Spinal cord (tissue), 10 donors: Measurements from ENCODE around the gene TSPAN8. TPM values are rescaled to one million over a fixed set of nuclear protein-coding genes. Genes with fewer than 3 reads are reported as not detected.

Experiments
- DNase-seq, 6 donors: peaks; one replicate each; pipeline versions ENCODE4 v3.0.0 to v3.0.0-alpha.2; 2013 to 2015; ENCODE audit warnings: low spot score in 6 of 6, low read depth in 4 of 6
- H3K27ac ChIP-seq: one replicate; pipeline ENCODE4 v1.5.1; 2013; ENCODE audit warnings: low read depth, low read length, control low read depth
- H3K27me3 ChIP-seq: one replicate; pipeline ENCODE4 v1.6.1; 2013; ENCODE audit warnings: low read length; ENCODE audit not compliant: control insufficient read depth, insufficient read depth
- H3K36me3 ChIP-seq: one replicate; pipeline ENCODE4 v1.6.1; 2013; ENCODE audit warnings: low read length; ENCODE audit not compliant: control insufficient read depth, insufficient read depth
- H3K4me1 ChIP-seq: one replicate; pipeline ENCODE4 v1.6.1; 2013; ENCODE audit warnings: low read length; ENCODE audit not compliant: control insufficient read depth, insufficient read depth
- H3K4me3 ChIP-seq: one replicate; pipeline ENCODE4 v1.5.1; 2013; ENCODE audit warnings: low read depth, low read length, control low read depth
- H3K9me3 ChIP-seq: one replicate; pipeline ENCODE4 v1.6.1; 2013; ENCODE audit warnings: low read length; ENCODE audit not compliant: control insufficient read depth, insufficient read depth
- WGBS: methylation state at CpG from one replicate; pipeline ENCODE4 v1.1.5; 2013; ENCODE audit warnings: missing lambda C conversion rate; ENCODE audit not compliant: insufficient coverage; 5-methylcytosine and 5-hydroxymethylcytosine counted together
- long read RNA-seq, 4 donors: transcript quantifications; one replicate each; lab custom pipeline, GENCODE V29; 2026
- polyA plus RNA-seq, 2 donors: library from polyadenylated mRNA; unstranded; fragments of 120-200 nt; gene quantifications; one replicate each; pipeline ENCODE4 v1.2.1, GENCODE V29; 2013; ENCODE audit not compliant: insufficient read length in 2 of 2
- total RNA-seq, 2 donors: library from RNA; depleted of rRNA in 1 of 2; stranded (reverse); fragments of 120-200 nt in 1 of 2; fragments of >200 nt in 1 of 2; gene quantifications; one replicate each; pipeline versions ENCODE4 v1.2.3 to v1.2.4, GENCODE V29; 2013 to 2014
- donor health status: healthy.

The TSPAN8 gene
- total RNA-seq (10 to 100 TPM in 1 of 2 donors, 1 to 10 TPM in 1; 4.2 to 16.1 TPM), polyA plus RNA-seq (1 to 10 TPM in 1 of 2 donors, under 1 TPM in 1; 0.35 to 1.2 TPM)
- long read RNA-seq, donor 1 = 0 reads
- long read RNA-seq, donor 2 = 0 reads
- long read RNA-seq, donor 3 = 0 reads
- long read RNA-seq, donor 4, partial matches to known transcripts = 5 of 6 reads
- long read RNA-seq, donor 4, other reads (novel, unspliced or antisense) = 0 of 6 reads

DNA sequence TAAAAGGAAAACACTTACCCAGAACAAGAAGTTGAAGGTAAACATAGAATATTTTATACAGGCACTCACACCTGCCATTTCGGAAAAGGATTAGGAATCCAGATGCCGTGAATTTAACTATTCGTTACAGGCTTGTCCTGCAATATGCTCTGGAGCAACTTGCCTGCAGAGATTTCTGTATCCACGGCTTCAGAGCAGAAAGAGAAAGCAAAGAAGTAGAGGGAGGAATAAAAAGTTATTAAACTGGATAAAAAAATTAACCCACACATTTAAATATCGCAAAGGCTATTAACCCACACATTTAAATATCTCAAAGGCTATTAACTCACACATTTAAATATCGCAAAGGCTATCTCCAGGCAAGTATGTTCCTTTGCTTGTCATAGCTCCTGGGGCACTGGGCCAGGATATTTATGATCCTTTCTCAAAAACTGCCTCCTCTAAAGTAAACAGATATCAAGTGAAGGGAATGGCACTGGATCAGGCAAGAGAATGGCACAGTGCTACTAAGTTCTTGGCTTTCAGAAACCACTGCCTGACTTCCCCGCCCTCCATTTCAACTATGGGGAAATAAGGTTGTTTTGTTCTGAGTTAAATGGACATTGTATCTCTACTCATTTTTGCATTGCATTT is at the start of gene TSPAN8:
TSPAN8 (minus strand) TSS at position 399 of the 633 bp plus-strand sequence; CDS start at position 78, 321 bp downstream.
- Histone ChIP-seq H3K27ac (no peak within 1 kb of the TSS), H3K27me3 (no peaks in the 10 kb centered on the region), H3K36me3 (no peaks in the 10 kb centered on the region), H3K9me3 (no peaks in the 10 kb centered on the region), H3K4me3 (no peak within 1 kb of the TSS), H3K4me1 (peaks cover 2% of the 10 kb centered on the region)
- DNase-seq = no peak
- WGBS = 83% methylated on average over 4 of the region's 7 CpGs

DNA sequence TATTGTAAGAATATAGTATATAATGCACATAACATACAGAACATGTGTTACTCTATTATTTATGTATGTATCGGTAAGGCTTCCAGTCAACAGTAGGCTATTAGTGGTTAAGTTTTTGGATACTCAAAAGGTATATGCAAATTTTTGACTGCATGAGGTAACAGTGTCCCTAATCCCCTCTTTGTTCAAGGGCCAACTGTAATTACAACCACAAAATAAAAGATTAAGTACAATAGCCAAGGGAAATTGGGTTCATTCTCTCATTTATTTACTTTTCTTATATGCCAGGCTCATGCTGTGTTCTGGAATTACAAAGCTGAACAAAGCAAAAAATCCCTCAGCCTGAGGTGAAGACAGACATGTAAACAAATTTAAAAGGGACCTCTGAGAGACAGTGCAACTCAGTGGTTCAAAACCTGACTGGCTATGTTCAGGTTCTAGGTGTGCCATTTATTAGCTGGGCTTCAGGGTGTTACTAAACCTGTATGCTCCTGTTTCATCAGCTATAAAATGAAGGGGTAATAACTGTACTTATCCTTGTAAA is 43.4 kb upstream of the TSPAN8 start:
- no peak overlapping the region for H3K4me3 ChIP-seq
- no peaks in the 10 kb centered on the region for H3K27me3 ChIP-seq
- H3K4me1 ChIP-seq = no peaks in the 10 kb centered on the region
- no peak overlapping the region for H3K27ac ChIP-seq
- DNase-seq = peak in 1 of 6 donors; percentile 26
- no peaks in the 10 kb centered on the region for H3K36me3 ChIP-seq
- WGBS = no CpG with 5 or more reads among the region's 1 CpG
- no peaks in the 10 kb centered on the region for H3K9me3 ChIP-seq

DNA sequence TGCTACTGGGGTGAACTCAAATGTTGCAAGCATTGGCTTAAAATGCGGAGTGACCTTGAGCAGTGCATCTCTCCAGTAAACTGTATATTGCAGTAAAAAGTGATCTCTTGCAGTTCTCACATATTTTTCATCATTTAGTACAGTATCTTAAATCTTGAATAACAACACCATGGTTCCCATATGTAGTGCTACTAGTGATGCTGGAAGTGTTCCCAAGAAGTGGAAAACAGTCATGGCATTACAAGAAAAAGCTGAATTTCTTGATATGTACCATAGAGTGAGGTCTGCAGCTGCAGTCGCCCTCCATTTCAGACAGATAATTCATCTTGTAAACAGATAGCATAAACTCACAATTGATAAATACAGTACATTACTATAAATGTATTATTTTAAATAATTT is 42.9 kb upstream of the TSPAN8 start:
- DNase-seq = peak in 1 of 6 donors; percentile 75
- Histone ChIP-seq H3K36me3 (no peaks in the 10 kb centered on the region), H3K27me3 (no peaks in the 10 kb centered on the region), H3K27ac (no peak overlapping the region), H3K4me3 (no peak overlapping the region), H3K4me1 (no peaks in the 10 kb centered on the region), H3K9me3 (no peaks in the 10 kb centered on the region)
- WGBS = no CpG with 5 or more reads among the region's 2 CpGs

DNA sequence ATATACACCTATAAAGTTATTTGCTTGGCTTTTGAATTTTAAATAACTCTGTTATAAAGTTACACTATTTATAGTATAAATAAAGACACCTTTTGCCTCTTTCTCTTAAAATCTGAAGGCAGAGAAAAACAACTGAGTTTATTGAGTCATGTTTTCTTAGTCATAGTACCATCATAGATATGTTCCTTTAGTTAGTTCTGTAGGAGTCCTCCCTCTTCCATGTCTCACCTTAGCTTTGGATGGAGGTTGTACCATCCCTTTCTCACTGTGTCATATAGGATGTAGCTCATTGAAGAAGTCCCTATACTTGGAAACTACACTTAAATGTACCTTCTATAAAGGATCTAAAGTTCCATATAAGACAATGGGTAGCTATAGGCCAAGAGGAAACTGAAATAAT is 39.7 kb upstream of the TSPAN8 start:
- Histone ChIP-seq H3K4me1 (no peaks in the 10 kb centered on the region), H3K4me3 (no peak overlapping the region), H3K36me3 (no peaks in the 10 kb centered on the region), H3K27me3 (no peaks in the 10 kb centered on the region), H3K9me3 (no peaks in the 10 kb centered on the region), H3K27ac (no peak overlapping the region)
- no peak for DNase-seq

DNA sequence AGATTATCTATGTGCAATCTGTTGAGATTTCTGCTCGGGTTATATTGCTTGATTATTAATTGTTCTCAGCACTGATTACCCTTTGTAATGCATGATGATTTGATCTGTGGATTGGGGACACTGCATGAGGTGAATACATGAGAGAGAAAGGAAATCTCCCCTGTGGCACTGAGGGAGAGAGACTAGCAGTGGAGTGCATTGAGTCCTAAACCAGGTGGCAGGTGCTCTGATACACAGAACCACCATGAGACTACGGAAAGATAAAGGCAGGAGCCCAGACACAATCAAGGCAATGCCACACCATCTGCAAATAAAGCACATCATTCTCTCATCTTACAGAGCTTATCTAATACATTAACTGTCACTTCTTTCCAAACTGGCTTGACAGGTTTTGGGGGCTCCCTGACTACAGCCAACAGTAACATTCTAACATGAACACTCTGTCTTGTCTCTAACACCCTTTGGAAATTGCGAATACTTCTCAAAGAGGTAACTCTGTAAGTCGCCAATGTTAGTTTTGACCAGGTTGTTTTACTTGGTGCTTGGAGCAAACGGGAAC is 37.6 kb upstream of the TSPAN8 start:
- H3K36me3 ChIP-seq = no peaks in the 10 kb centered on the region
- no peaks in the 10 kb centered on the region for H3K9me3 ChIP-seq
- no peaks in the 10 kb centered on the region for H3K27me3 ChIP-seq
- no peaks in the 10 kb centered on the region for H3K4me1 ChIP-seq
- WGBS = 74% methylated on average over 2 of the region's 5 CpGs
- no peak for DNase-seq
- no peak overlapping the region for H3K4me3 ChIP-seq
- H3K27ac ChIP-seq = no peak overlapping the region

DNA sequence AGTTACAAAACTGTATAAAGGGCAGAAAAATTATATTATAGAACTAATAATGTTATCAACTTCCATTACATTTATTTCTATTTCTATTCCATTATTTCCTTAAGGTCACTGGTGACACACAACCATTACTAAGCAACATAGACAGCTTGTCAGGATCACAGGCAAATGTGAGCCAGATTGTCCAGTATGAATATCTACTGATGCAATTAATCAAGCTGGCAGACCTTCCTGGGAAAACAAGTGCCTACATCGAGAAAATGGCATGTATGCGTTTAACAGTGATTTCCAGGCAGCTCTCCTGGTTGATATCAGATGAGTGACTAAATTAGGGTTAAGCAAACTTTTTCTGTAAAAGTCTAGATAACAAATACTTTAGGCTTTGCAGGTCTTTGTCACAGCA is 36.9 kb upstream of the TSPAN8 start:
- Histone ChIP-seq H3K27me3 (no peaks in the 10 kb centered on the region), H3K4me1 (no peaks in the 10 kb centered on the region), H3K27ac (no peak overlapping the region), H3K9me3 (no peaks in the 10 kb centered on the region), H3K36me3 (no peaks in the 10 kb centered on the region), H3K4me3 (no peak overlapping the region)
- DNase-seq = peak in 1 of 6 donors; percentile 51
- no CpG with 5 or more reads among the region's 2 CpGs for WGBS

DNA sequence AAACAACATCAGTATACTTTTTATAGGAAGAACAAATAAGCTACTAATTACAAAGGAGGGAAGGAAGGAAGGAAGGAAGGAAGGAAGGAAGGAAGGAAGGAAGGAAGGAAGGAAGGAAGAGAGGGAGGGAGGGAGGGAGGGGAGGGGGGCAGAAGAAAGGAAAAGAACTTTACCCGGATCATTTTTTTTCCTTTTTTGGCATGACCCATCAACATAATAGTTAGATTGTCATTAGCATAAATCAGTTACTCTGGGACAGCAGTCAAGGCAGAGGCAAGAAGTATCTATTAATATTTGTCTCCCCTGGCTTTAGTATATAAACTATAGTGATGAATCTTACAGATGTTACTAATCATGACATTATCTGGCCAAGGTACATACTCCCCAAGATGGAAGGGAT is 35.2 kb upstream of the TSPAN8 start:
- no peaks in the 10 kb centered on the region for H3K9me3 ChIP-seq
- H3K27me3 ChIP-seq = no peaks in the 10 kb centered on the region
- no CpG with 5 or more reads among the region's 1 CpG for WGBS
- no peak for DNase-seq
- H3K4me3 ChIP-seq = no peak overlapping the region
- H3K36me3 ChIP-seq = no peaks in the 10 kb centered on the region
- no peaks in the 10 kb centered on the region for H3K4me1 ChIP-seq
- no peak overlapping the region for H3K27ac ChIP-seq

DNA sequence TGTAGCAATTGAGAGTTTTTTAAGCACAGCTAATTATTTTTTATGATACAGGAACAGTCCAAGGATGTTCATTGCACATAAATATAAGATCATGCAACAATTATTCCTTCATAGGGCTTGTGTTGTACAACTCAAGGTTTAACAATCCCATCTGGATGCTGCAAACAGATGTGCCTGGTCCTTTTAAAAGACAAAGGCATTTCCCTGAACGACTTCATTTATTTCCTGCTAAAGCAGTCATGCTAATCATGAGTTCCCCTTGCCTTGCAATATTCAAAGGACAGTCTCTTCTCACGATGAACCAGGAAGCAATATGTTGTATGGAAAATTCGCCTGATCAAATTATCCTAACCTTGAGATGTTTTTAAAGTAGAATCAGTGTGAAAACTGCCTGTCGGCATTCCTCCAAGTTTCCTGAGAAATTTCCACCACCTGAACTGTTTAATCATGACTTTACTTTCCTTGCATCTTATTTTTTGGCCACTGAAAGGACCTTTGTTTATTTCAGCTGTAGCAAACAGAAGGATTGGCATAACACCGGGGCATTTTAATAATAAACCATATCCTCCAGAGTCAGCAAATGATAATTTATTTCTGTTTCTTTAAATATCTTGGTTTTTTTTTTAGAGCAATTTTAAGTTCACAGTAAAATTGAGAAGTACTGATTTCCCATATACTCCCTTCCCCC is 33.9 kb upstream of the TSPAN8 start:
- DNase-seq = peak in 2 of 6 donors; percentile 5 to 53
- H3K27me3 ChIP-seq = no peaks in the 10 kb centered on the region
- H3K27ac ChIP-seq = no peak overlapping the region
- H3K4me3 ChIP-seq = no peak overlapping the region
- no peaks in the 10 kb centered on the region for H3K4me1 ChIP-seq
- peaks cover 1% of the 10 kb centered on the region for H3K9me3 ChIP-seq
- no peaks in the 10 kb centered on the region for H3K36me3 ChIP-seq
- WGBS = 67% methylated on average over 1 of the region's 5 CpGs

DNA sequence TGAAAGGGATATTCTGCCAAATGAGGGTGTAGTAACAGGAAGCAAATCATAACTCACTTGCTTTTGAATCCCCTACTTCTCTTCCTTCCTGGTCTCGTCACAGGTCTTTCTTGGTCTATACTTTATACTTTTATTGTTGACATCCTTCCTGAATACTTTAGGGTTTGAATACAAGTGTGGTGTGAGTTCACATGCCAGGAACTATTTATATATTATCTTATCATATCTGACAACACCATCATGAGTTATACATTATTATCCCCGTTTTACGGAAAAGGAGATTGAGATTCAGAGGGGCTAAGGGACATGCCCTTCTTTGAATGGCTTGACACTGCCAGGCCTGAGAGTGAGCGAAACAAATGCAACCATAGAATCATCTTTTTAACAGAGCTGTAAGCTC is 33.0 kb upstream of the TSPAN8 start:
- WGBS = no CpG with 5 or more reads among the region's 4 CpGs
- H3K27me3 ChIP-seq = no peaks in the 10 kb centered on the region
- H3K27ac ChIP-seq = no peak overlapping the region
- no peak overlapping the region for H3K4me3 ChIP-seq
- no peaks in the 10 kb centered on the region for H3K4me1 ChIP-seq
- H3K9me3 ChIP-seq = peaks cover 1% of the 10 kb centered on the region
- no peaks in the 10 kb centered on the region for H3K36me3 ChIP-seq
- DNase-seq = no peak
